ENCODE data around the gene XYLT2.

XYLT2 gene

GRCh38 chr17:50359005-50359699, 13.2 kb downstream of the XYLT2 start:
- no peaks in the 10 kb centered on the region for H3K27me3 ChIP-seq (ENCODE audit: low read depth)
- H3K4me3 ChIP-seq = no peak overlapping the region
- H3K4me1 ChIP-seq = no peaks in the 10 kb centered on the region
- H3K36me3 ChIP-seq (replicated peaks) = peaks cover 55% of the 10 kb centered on the region
- DNase-seq (ENCODE audit: low spot score in 2 of 2) = no peak
- in situ Hi-C loops (cut with MboI; ENCODE audit: low sequenced_read_pairs) = no loop called here
- H3K9me3 ChIP-seq = no peaks in the 10 kb centered on the region

DNA sequence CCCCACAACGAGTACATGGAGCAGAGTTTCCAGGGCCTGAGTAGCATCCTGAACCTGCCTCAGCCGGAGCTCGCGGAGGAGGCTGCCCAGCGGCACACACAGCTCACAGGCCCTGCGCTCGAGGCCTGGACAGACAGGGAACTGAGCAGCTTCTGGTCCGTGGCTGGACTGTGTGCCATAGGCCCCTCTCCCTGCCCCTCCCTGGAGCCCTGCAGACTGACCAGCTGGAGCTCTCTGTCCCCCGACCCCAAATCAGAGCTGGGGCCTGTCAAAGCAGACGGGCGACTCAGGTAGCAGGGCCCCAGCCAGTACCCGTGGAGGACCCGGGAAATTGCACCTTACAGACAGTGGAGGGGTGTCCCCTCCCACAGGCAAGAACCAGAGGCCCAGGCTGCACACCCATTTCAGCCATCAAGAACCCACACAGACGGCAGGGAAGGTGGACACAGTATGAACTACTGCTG, 14.1 kb downstream of the XYLT2 start:
- H3K27me3 ChIP-seq (ENCODE audit: low read depth) = no peaks in the 10 kb centered on the region
- no peaks in the 10 kb centered on the region for H3K4me1 ChIP-seq
- in situ Hi-C loops (cut with MboI; ENCODE audit: low sequenced_read_pairs) = no loop called here
- peaks cover 47% of the 10 kb centered on the region for H3K36me3 ChIP-seq (replicated peaks)
- DNase-seq (ENCODE audit: low spot score in 2 of 2) = no peak
- H3K4me3 ChIP-seq = no peak overlapping the region
- H3K9me3 ChIP-seq = no peaks in the 10 kb centered on the region

GRCh38 chr17:50360486-50361115, 14.7 kb downstream of the XYLT2 start:
- H3K36me3 ChIP-seq (replicated peaks) = peaks cover 44% of the 10 kb centered on the region
- no peaks in the 10 kb centered on the region for H3K9me3 ChIP-seq
- H3K4me3 ChIP-seq = no peak overlapping the region
- in situ Hi-C loops (cut with MboI; ENCODE audit: low sequenced_read_pairs) = no loop called here
- H3K4me1 ChIP-seq = no peaks in the 10 kb centered on the region
- no peaks in the 10 kb centered on the region for H3K27me3 ChIP-seq (ENCODE audit: low read depth)
- DNase-seq (ENCODE audit: low spot score in 2 of 2) = no peak

DNA sequence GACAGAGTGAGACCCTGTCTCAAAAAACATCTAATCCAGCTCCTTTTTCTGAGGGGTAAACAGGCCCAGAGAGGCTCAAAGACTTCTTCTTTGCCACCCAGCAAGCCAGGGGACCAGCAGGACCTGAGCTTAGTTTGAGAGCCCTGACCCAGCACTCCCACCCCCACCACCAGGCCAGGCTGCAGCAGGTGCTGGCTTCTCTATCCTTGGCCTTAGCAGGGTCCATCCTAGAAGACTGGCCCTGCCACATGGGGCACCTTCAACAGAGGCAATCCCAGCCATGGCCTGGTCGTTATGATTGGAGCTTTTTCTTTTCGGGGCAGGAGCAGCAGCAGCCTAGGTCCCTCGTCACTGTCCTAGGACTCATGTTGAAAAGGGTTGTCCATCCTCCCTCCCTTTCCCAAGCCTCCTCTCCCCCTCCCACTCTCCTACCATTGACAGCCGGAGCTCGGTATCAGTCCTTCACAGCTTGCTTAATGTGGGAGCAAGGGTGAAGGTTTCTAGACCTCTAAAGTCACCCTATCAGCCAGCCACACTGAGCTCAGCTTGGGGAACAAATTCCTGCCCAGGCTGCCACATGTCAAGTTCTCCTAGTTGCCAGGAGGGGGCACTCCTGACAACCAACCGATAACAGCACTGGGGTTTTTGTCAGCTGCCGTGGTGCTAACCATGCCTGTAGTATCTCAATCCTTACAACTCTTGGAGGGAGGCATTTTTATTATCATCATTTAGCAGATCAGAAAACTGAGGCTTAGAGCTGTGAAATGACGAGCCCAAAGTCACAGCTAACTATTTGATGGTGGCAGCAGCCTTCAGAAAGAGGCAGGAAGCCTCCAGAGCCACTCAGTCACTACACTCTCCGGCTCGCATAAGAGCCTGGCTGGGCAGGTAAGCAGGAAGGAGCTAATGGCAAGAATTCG, 15.9 kb downstream of the XYLT2 start:
- no peaks in the 10 kb centered on the region for H3K27me3 ChIP-seq (ENCODE audit: low read depth)
- in situ Hi-C loops (cut with MboI; ENCODE audit: low sequenced_read_pairs) = no loop called here
- H3K36me3 ChIP-seq (replicated peaks) = peaks cover 36% of the 10 kb centered on the region
- H3K4me3 ChIP-seq = no peak overlapping the region
- H3K4me1 ChIP-seq = no peaks in the 10 kb centered on the region
- H3K9me3 ChIP-seq = no peaks in the 10 kb centered on the region
- DNase-seq (ENCODE audit: low spot score in 2 of 2) = peak; percentile 59 to 69

DNA sequence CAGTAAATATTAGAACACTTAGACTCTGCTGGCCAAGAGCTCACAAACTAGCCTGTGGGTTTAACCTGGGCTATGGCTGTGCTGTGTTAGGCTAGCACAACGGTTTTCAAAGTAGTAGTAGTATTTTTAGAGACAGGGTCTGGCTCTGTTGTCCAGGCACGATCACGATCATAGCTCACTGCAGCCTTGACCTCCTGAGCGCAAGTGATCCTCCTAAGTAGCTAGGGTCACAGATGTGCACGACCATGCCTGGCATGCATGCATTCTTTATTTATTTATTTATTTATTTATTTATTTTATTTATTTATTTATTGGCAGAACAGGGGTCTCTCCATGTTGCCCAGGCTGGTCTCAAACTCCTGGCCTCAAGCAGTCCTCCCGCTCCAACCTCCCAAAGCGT, 16.7 kb downstream of the XYLT2 start:
- Histone ChIP-seq H3K27me3 (ENCODE audit: low read depth) (no peaks in the 10 kb centered on the region), H3K36me3 (replicated peaks) (peaks cover 39% of the 10 kb centered on the region), H3K4me1 (no peaks in the 10 kb centered on the region), H3K4me3 (no peak overlapping the region), H3K9me3 (no peaks in the 10 kb centered on the region)
- DNase-seq (ENCODE audit: low spot score in 2 of 2) = no peak
- in situ Hi-C loops (cut with MboI; ENCODE audit: low sequenced_read_pairs) = no loop called here

DNA sequence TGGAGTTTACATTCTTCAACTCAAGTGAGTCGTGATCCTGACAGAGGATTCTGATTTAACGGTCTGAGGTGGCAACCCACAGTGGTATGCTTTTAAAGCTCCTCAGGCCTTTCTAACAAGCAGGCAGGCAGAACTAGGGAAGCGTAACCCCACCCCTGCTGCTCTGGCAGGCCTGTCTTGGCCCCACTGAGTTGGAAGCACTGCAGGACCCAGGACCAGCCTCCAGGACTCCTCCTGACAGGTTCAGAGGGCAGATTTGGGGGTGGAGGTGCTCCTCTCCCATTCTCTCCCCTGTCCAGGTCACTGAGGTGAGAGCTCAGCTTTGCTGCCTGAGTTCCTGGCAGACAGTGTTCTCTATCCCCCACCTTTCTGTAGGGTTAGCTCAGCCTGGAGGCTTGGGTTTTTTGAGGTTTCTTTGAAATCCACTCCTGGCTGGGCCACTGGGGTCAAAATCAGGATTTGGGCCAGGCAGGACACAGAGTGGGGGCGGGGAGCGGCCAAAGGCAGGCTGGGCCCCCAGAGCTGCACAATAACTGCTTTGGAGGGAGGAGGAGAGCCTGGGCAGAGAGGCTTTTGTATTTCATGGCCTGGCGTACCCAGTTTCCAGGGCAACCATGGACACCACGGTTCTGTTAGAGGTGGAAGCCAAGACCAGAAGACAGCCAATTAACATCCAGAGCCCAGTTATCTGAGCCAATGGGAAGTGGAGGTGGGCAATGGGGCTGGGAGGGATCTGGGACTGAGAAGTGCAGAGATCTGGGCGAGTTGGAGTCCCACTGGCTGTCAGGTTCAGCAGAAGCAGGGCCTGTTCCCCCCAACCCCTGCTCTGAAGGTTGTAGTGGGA, 17.5 kb downstream of the XYLT2 start:
- H3K4me1 ChIP-seq = no peaks in the 10 kb centered on the region
- peak; percentile 44 to 73 for DNase-seq (ENCODE audit: low spot score in 2 of 2)
- H3K36me3 ChIP-seq (replicated peaks) = peaks cover 39% of the 10 kb centered on the region

GRCh38 chr17:50364061-50364458, 18.1 kb downstream of the XYLT2 start:
- no peak for DNase-seq (ENCODE audit: low spot score in 2 of 2)
- Histone ChIP-seq H3K4me3 (no peak overlapping the region), H3K9me3 (no peaks in the 10 kb centered on the region), H3K36me3 (replicated peaks) (peaks cover 39% of the 10 kb centered on the region), H3K27me3 (ENCODE audit: low read depth) (no peaks in the 10 kb centered on the region), H3K4me1 (no peaks in the 10 kb centered on the region)
- in situ Hi-C loops (cut with MboI; ENCODE audit: low sequenced_read_pairs) = no loop called here

More for the DNA sequence above, 17.5 kb downstream of the XYLT2 start:
- Histone ChIP-seq H3K9me3 (no peaks in the 10 kb centered on the region), H3K27me3 (ENCODE audit: low read depth) (no peaks in the 10 kb centered on the region), H3K4me3 (no peak overlapping the region)
- in situ Hi-C loops (cut with MboI; ENCODE audit: low sequenced_read_pairs) = no loop called here

DNA sequence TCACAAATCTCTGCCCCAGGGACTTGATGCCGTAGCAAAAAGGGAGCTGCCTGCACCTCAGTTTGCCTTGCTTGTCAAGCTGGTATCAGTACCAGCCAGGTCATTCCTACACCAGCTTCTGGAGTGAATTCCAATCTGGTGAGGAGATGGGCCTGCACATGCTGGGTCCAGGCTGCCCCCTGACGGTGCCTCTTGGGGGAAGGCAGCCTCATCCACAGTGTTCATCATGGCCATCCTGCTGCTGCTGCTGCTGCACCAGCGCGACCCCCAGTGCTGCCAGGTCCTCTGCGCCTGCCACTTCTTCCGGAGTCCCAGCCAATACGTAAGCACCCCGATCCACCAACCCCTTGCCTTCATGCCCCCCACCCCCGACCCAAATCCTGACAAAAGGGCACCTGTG, 18.8 kb downstream of the XYLT2 start:
- DNase-seq (ENCODE audit: low spot score in 2 of 2) = no peak
- H3K9me3 ChIP-seq = no peaks in the 10 kb centered on the region
- in situ Hi-C loops (cut with MboI; ENCODE audit: low sequenced_read_pairs) = no loop called here
- no peaks in the 10 kb centered on the region for H3K4me1 ChIP-seq
- no peak overlapping the region for H3K4me3 ChIP-seq
- H3K36me3 ChIP-seq (replicated peaks) = peaks cover 39% of the 10 kb centered on the region
- no peaks in the 10 kb centered on the region for H3K27me3 ChIP-seq (ENCODE audit: low read depth)

GRCh38 chr17:50365165-50365564, 19.2 kb downstream of the XYLT2 start:
- in situ Hi-C loops (cut with MboI; ENCODE audit: low sequenced_read_pairs) = no loop called here
- H3K4me1 ChIP-seq = no peaks in the 10 kb centered on the region
- no peak overlapping the region for H3K4me3 ChIP-seq
- no peak for DNase-seq (ENCODE audit: low spot score in 2 of 2)
- H3K9me3 ChIP-seq = no peaks in the 10 kb centered on the region
- H3K27me3 ChIP-seq (ENCODE audit: low read depth) = no peaks in the 10 kb centered on the region
- H3K36me3 ChIP-seq (replicated peaks) = peaks cover 39% of the 10 kb centered on the region

- Histone ChIP-seq H3K4me3 (no peak overlapping the region), H3K4me1 (no peaks in the 10 kb centered on the region)
These were observed 19.9 kb downstream of the XYLT2 start for GRCh38 chr17:50365649-50366393.

DNA sequence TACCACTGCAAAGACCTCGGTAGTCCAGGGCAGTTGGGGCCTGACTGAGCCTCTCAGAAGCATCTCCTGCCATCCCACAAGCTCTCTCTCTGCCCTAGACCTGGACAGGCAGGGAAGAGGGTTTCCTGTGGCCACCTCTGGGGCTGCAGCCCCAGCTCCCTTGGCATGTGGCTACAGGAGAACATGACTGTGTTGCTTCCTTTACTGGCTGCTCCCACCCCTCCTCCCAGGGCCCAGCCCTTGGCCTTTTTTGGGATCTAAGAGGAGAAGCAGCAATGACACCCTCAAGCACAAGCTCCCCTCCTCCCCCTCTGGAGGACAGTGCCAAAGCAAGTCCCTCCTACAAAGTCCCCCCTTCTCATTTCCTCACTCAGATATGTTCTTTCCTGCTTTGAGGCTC, 21.5 kb downstream of the XYLT2 start:
- in situ Hi-C loops (cut with MboI; ENCODE audit: low sequenced_read_pairs) = no loop called here
- H3K36me3 ChIP-seq (replicated peaks) = peaks cover 43% of the 10 kb centered on the region

More at GRCh38 chr17:50365649-50366393, 19.9 kb downstream of the XYLT2 start:
- Histone ChIP-seq H3K36me3 (replicated peaks) (peaks cover 43% of the 10 kb centered on the region), H3K9me3 (no peaks in the 10 kb centered on the region), H3K27me3 (ENCODE audit: low read depth) (no peaks in the 10 kb centered on the region)
- no peak for DNase-seq (ENCODE audit: low spot score in 2 of 2)
- in situ Hi-C loops (cut with MboI; ENCODE audit: low sequenced_read_pairs) = no loop called here

DNA sequence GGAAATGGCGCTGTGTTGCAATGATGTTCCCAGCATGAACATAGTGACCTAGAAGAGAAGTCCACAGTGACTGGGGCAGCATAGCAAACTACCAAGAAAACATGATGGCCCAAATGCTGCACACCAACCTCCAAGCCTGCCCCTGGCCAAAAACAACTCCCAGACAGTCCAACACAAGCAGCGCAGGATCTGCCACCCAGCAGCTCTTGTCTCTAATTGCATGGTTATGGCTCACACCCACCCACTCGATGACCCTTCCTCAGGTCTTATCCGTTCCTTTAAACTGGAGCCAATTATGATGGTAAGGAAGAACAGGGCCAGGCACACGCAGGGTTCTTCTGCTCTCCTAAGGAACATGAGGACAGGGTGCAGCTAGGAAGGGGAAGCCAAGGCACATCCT, 24.1 kb downstream of the XYLT2 start:
- peaks cover 4% of the 10 kb centered on the region; the same call in 1 of the 2 replicates for H3K4me1 ChIP-seq
- H3K9me3 ChIP-seq = no peaks in the 10 kb centered on the region
- no peak for DNase-seq (ENCODE audit: low spot score in 2 of 2)
- H3K36me3 ChIP-seq (replicated peaks) = peaks cover 46% of the 10 kb centered on the region
- no peak overlapping the region for H3K4me3 ChIP-seq
- in situ Hi-C loops (cut with MboI; ENCODE audit: low sequenced_read_pairs) = no loop called here
- H3K27me3 ChIP-seq (ENCODE audit: low read depth) = no peaks in the 10 kb centered on the region

More for the DNA sequence above, 21.5 kb downstream of the XYLT2 start:
- Histone ChIP-seq H3K4me3 (no peak overlapping the region), H3K4me1 (no peaks in the 10 kb centered on the region), H3K27me3 (ENCODE audit: low read depth) (no peaks in the 10 kb centered on the region), H3K9me3 (no peaks in the 10 kb centered on the region)
- DNase-seq (ENCODE audit: low spot score in 2 of 2) = no peak

All from HAP-1 (cell line).